Retinal pigment epithelial cell (primary cell): ENCODE data around the gene CILP.

Experiments used
- DNase-seq: peaks from one replicate; pipeline ENCODE4 v3.0.0-alpha.2; 2010; ENCODE audit warnings: low read depth
- H3K4me3 ChIP-seq: 2 replicates; pipeline ENCODE4 v1.5.1; 2011; ENCODE audit warnings: mild to moderate bottlenecking, low read length, control low read depth, moderate library complexity
- CTCF ChIP-seq: conservative IDR thresholded peaks from 2 replicates; pipeline ENCODE4 v1.5.1; 2011; ENCODE audit warnings: low read depth, low read length, control low read depth, inconsistent platforms

CILP gene

GRCh38 chr15:65254356-65254755 is 43.1 kb upstream of the CILP start:
- no peak for DNase-seq
- no peak overlapping the region for H3K4me3 ChIP-seq
- no peak for TF ChIP-seq CTCF

- no peak for DNase-seq
- no peak for TF ChIP-seq CTCF
- no peak overlapping the region for H3K4me3 ChIP-seq
Observed at GRCh38 chr15:65249641-65250040, 38.4 kb upstream of the CILP start.

DNA sequence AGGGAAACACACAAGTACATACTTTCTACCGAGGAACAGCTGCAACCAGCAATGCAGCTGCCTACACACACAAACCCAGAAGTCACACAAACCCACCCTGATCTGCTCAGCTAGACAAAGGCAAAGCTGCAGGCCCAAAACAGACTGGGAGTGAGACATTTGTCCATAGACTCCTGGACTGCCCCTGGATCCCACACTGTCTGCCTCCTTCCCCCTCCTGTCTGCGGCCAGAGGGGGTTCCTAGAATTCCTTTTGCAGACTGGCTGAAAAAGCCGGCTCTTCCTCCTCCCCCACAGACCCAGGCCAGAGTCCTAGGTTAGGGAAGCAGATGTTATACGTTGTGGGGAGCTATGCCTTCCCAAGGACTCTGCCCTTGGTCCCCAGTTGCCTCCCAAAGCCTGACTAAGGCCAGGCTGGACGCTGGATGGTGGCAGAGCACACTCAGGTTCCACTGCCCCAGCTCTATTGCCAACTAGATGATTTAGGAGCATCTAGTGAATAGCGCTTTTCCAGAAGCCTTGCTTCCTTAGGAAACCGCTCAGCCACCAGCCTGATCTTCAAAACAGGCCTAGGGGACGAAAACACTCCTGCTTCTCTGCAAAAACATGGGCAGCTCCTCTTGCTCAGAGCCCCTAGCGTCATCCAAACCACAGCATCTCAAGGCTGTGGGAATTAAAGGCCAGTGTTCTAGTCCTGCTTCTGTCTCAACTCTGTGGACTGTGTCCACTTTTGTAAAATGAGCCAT is 37.4 kb upstream of the CILP start:
- DNase-seq: no peak
- no peak overlapping the region for H3K4me3 ChIP-seq
- TF ChIP-seq CTCF: no peak

- no peak for DNase-seq
- no peak for TF ChIP-seq CTCF
- H3K4me3 ChIP-seq: no peak overlapping the region
Observed at GRCh38 chr15:65246939-65247338, 35.7 kb upstream of the CILP start.

GRCh38 chr15:65246026-65246714 is 34.9 kb upstream of the CILP start:
- DNase-seq: no peak
- no peak for TF ChIP-seq CTCF

GRCh38 chr15:65245096-65245856 is 34.0 kb upstream of the CILP start:
- no peak for DNase-seq
- no peak overlapping the region for H3K4me3 ChIP-seq
- TF ChIP-seq CTCF: no peak

More at GRCh38 chr15:65246026-65246714, 34.9 kb upstream of the CILP start:
- H3K4me3 ChIP-seq: no peak overlapping the region
